SU-DHL-6 (cell line): ENCODE measurements around the gene MARK1.

Experiments used
- H2AFZ ChIP-seq: fragments of 200-600 bp; sonication (generic); 2 replicates; pipeline ENCODE4 v1.6.1; 2014; ENCODE audit warnings: low read depth, mild to moderate bottlenecking, moderate library complexity, mixed read lengths, antibody characterized with exemption, low read length; ENCODE audit not compliant: severe bottlenecking
- H3F3A ChIP-seq: fragments of 200-600 bp; shearing (Covaris generic); 2 replicates; pipeline ENCODE4 v1.6.0; 2016; ENCODE audit warnings: antibody characterized with exemption, mild to moderate bottlenecking; ENCODE audit not compliant: insufficient read depth
- H3K27ac ChIP-seq: fragments of 200-600 bp; sonication (generic); 2 replicates; pipeline ENCODE4 v1.5.1; 2016; ENCODE audit warnings: low read depth, mild to moderate bottlenecking, low read length, moderate library complexity, mixed read lengths
- H3K27me3 ChIP-seq: fragments of 200-600 bp; sonication (generic), shearing (Covaris generic); 2 replicates; pipeline ENCODE4 v1.6.0; 2014; ENCODE audit warnings: mild to moderate bottlenecking, low read length
- H3K36me3 ChIP-seq: fragments of 200-600 bp; sonication (generic); 2 replicates; pipeline ENCODE4 v1.6.1; 2014; ENCODE audit warnings: mild to moderate bottlenecking, low read length, mixed read lengths
- H3K4me2 ChIP-seq: fragments of 300-600, 200-600 bp; shearing (Covaris generic), sonication (generic); 2 replicates; pipeline ENCODE4 v1.6.0; 2014; ENCODE audit warnings: low read length, low read depth, mild to moderate bottlenecking; ENCODE audit not compliant: poor library complexity, severe bottlenecking
- H3K4me3 ChIP-seq: fragments of 200-600 bp; sonication (generic); 2 replicates; pipeline ENCODE4 v1.5.1; 2014; ENCODE audit warnings: antibody characterized with exemption, low read length, mild to moderate bottlenecking, mixed read lengths; ENCODE audit not compliant: insufficient read depth, poor library complexity, severe bottlenecking
- H3K79me2 ChIP-seq: fragments of 200-600 bp; sonication (generic); 2 replicates; pipeline ENCODE4 v1.6.1; 2014; ENCODE audit warnings: mild to moderate bottlenecking, low read length, moderate library complexity; ENCODE audit not compliant: insufficient read depth
- H3K9ac ChIP-seq: fragments of 200-600 bp; sonication (generic); 2 replicates; pipeline ENCODE4 v1.7.0; 2014; ENCODE audit warnings: mild to moderate bottlenecking, low read length
- H3K9me2 ChIP-seq: fragments of 200-600 bp; sonication (generic); replicated peaks from 2 replicates; pipeline ENCODE4 v1.6.1; 2014; ENCODE audit warnings: low read length; ENCODE audit not compliant: insufficient read depth
- H3K9me3 ChIP-seq: fragments of 200-600 bp; sonication (generic); 2 replicates; pipeline ENCODE4 v1.6.1; 2014; ENCODE audit warnings: low read length, mixed read lengths; ENCODE audit not compliant: insufficient read depth
- H4K20me1 ChIP-seq: fragments of 200-600 bp; sonication (generic); 2 replicates; pipeline ENCODE4 v1.6.1; 2014; ENCODE audit warnings: low read depth, mild to moderate bottlenecking, antibody characterized with exemption, low read length, moderate library complexity, mixed read lengths
- CTCF ChIP-seq: fragments of 200-600 bp; sonication (generic); IDR thresholded peaks from one replicate; pipeline ENCODE4 v1.5.1; 2017; ENCODE audit warnings: antibody characterized with exemption, mild to moderate bottlenecking, low read length, moderate library complexity; ENCODE audit not compliant: insufficient read depth, poor library complexity, severe bottlenecking
- EZH2phosphoT487 ChIP-seq: fragments of 200-600 bp; sonication (generic), shearing (Covaris generic); conservative IDR thresholded peaks from 2 replicates; pipeline ENCODE4 v1.6.1; 2018; ENCODE audit warnings: mild to moderate bottlenecking, antibody characterized with exemption, low read length, moderate library complexity, mixed read lengths

The MARK1 gene

DNA sequence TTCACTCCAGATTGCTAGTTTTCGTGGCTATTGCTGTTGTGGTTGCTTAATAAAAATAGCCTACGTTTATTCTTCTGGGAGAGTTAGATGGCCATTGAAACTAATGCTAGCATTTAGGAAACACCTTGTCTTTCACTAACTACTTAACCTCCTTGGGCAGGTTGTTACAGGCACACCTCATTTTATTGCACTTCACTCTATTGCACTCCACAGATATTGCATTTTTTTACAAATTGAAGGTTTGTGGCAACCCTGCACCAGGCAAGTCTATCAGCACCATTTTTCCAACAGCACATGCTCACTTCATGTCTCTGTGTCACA lies 11.3 kb upstream of the MARK1 start:
- Histone ChIP-seq H3K4me3 (no peak overlapping the region), H3K9me3 (no peaks in the 10 kb centered on the region), H3K36me3 (no peaks in the 10 kb centered on the region), H3K9ac (no peak overlapping the region), H3K27me3 (no peaks in the 10 kb centered on the region), H3K79me2 (no peaks in the 10 kb centered on the region), H4K20me1 (no peaks in the 10 kb centered on the region), H3K4me2 (no peak overlapping the region), H3K9me2 (no peaks in the 10 kb centered on the region), H3K27ac (no peak overlapping the region), H2AFZ (no peak overlapping the region), H3F3A (no peaks in the 10 kb centered on the region)
- TF ChIP-seq EZH2phosphoT487 (no peak), CTCF (no peak)

GRCh38 chr1:220521778-220522177 lies 6.2 kb upstream of the MARK1 start:
- H2AFZ ChIP-seq, result no peak overlapping the region
- H3K27me3 ChIP-seq, result no peaks in the 10 kb centered on the region
- no peak overlapping the region for H3K4me2 ChIP-seq
- no peak overlapping the region for H3K27ac ChIP-seq
- H3K36me3 ChIP-seq, result no peaks in the 10 kb centered on the region
- H3K9me2 ChIP-seq, result no peaks in the 10 kb centered on the region
- H3F3A ChIP-seq, result no peaks in the 10 kb centered on the region
- no peak overlapping the region for H3K4me3 ChIP-seq
- TF ChIP-seq EZH2phosphoT487 (no peak), CTCF (no peak)
- no peaks in the 10 kb centered on the region for H3K79me2 ChIP-seq
- no peaks in the 10 kb centered on the region for H3K9me3 ChIP-seq
- no peak overlapping the region for H3K9ac ChIP-seq
- H4K20me1 ChIP-seq, result no peaks in the 10 kb centered on the region

DNA sequence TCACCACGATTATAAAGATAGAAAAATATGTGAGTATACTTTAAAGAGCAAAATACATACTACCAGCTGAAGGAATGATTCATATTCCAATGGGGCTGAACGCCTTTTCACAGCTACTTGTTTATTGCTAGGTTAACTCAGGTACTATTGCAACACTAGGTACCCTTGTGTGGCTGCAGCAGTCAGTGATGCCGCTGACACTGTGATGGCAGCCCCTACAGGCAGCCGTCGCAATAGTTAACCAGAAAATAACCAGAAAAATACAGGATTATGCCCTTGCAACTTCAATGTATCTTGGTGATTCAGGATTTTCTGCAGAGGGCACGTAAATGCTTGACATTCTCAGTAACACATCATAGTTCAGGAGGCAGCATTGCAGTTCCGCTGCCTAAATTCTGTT lies 1.6 kb upstream of the MARK1 start:
- no peaks in the 10 kb centered on the region for H3K36me3 ChIP-seq

More for the DNA sequence above, 1.6 kb upstream of the MARK1 start:
- H3K27ac ChIP-seq, result no peak overlapping the region
- H3K9me2 ChIP-seq, result no peaks in the 10 kb centered on the region
- TF ChIP-seq EZH2phosphoT487 (no peak), CTCF (no peak)
- no peaks in the 10 kb centered on the region for H3K79me2 ChIP-seq
- H4K20me1 ChIP-seq, result no peaks in the 10 kb centered on the region
- H3K9me3 ChIP-seq, result no peaks in the 10 kb centered on the region
- no peak overlapping the region for H2AFZ ChIP-seq
- no peak overlapping the region for H3K4me3 ChIP-seq
- H3F3A ChIP-seq, result no peaks in the 10 kb centered on the region
- H3K27me3 ChIP-seq, result no peaks in the 10 kb centered on the region
- H3K4me2 ChIP-seq, result no peak overlapping the region
- no peak overlapping the region for H3K9ac ChIP-seq
